Measurements from ENCODE around the gene EEF2K. TPM values are rescaled to one million over a fixed set of nuclear protein-coding genes. Genes with fewer than 3 reads are reported as not detected.

EEF2K gene
- polyA plus RNA-seq, 3 donors: 0.85 to 6.5 (median 1.7) TPM

GRCh38 chr16:22252317-22252716 is 46.2 kb downstream of the EEF2K start:
- no peaks in the 10 kb centered on the region for H3K4me1 ChIP-seq (ENCODE audit: control insufficient read depth in 1 of 2, insufficient read depth in 2 of 2, low read length in 2 of 2)
- H3K27ac ChIP-seq (ENCODE audit: low read depth in 1 of 2, low read length in 2 of 2): no peak overlapping the region
- no peak for TF ChIP-seq CTCF (IDR thresholded peaks at IDR 0.05)
- no peaks in the 10 kb centered on the region for H3K27me3 ChIP-seq (ENCODE audit: control insufficient read depth in 2 of 2, insufficient read depth in 2 of 2, low read length in 2 of 2)
- peaks cover 59 to 74% of the 10 kb centered on the region in 2 donors for H3K36me3 Mint-ChIP-seq
- no peak overlapping the region for H3K4me3 ChIP-seq (replicated peaks in 1 of 3; ENCODE audit: low read depth in 2 of 3, low read length in 3 of 3)
- no peak overlapping the region for H3K4me2 ChIP-seq (replicated peaks; ENCODE audit: extremely low read depth, low read length, poor library complexity, severe bottlenecking)
- no peak overlapping the region for H2AFZ ChIP-seq (ENCODE audit: insufficient read depth, low read depth, low read length, poor library complexity, severe bottlenecking)
- no peak overlapping the region for H3K4me3 Mint-ChIP-seq
- peaks cover 6 to 7% of the 10 kb centered on the region in 2 donors for H3K9me3 ChIP-seq (replicated peaks in 1 of 2; ENCODE audit: control insufficient read depth in 1 of 2, insufficient read depth in 1 of 2, low read length in 2 of 2)
- no peaks in the 10 kb centered on the region for H4K20me1 ChIP-seq (ENCODE audit: insufficient read depth, low read length)
- H3K27me3 Mint-ChIP-seq (ENCODE audit: low read depth in 3 of 3): no peaks in the 10 kb centered on the region
- peaks cover 44 to 71% of the 10 kb centered on the region in 2 donors for H3K36me3 ChIP-seq (replicated peaks in 1 of 2; ENCODE audit: control insufficient read depth in 1 of 2, insufficient read depth in 2 of 2, low read length in 2 of 2)
- peak overlapping the region in 1 of 7 donors; percentile 27 for H3K27ac Mint-ChIP-seq
- DNase-seq: no peak
- intact Hi-C loops (cut with micrococcal nuclease): no loop called here
- no peaks in the 10 kb centered on the region for H3K4me1 Mint-ChIP-seq
- no peaks in the 10 kb centered on the region for H3K79me2 ChIP-seq (ENCODE audit: insufficient read depth, low read length)
- H3K9me3 Mint-ChIP-seq: peaks cover 2 to 15% (median 5%) of the 10 kb centered on the region in 7 donors
- WGBS (ENCODE audit: insufficient coverage): 79% methylated on average over 3 of the region's 5 CpGs
- no peak overlapping the region for H3K9ac ChIP-seq (ENCODE audit: insufficient read depth, low read length, poor library complexity, severe bottlenecking)

GRCh38 chr16:22253272-22253671 is 47.2 kb downstream of the EEF2K start:
- H3K27ac ChIP-seq (ENCODE audit: low read depth in 1 of 2, low read length in 2 of 2): no peak overlapping the region
- H3K9ac ChIP-seq (ENCODE audit: insufficient read depth, low read length, poor library complexity, severe bottlenecking): no peak overlapping the region
- no peak for DNase-seq
- no peaks in the 10 kb centered on the region for H3K4me1 ChIP-seq (ENCODE audit: control insufficient read depth in 1 of 2, insufficient read depth in 2 of 2, low read length in 2 of 2)
- H4K20me1 ChIP-seq (ENCODE audit: insufficient read depth, low read length): no peaks in the 10 kb centered on the region
- WGBS (ENCODE audit: insufficient coverage): 100% methylated on average over 4 of the region's 5 CpGs
- H3K27ac Mint-ChIP-seq: peak overlapping the region in 1 of 7 donors; percentile 8
- no peak overlapping the region for H3K4me3 Mint-ChIP-seq
- no peak overlapping the region for H3K4me2 ChIP-seq (replicated peaks; ENCODE audit: extremely low read depth, low read length, poor library complexity, severe bottlenecking)
- no peaks in the 10 kb centered on the region for H3K27me3 Mint-ChIP-seq (ENCODE audit: low read depth in 3 of 3)
- H3K27me3 ChIP-seq (ENCODE audit: control insufficient read depth in 2 of 2, insufficient read depth in 2 of 2, low read length in 2 of 2): no peaks in the 10 kb centered on the region
- intact Hi-C loops (cut with micrococcal nuclease): no loop called here
- no peaks in the 10 kb centered on the region for H3K79me2 ChIP-seq (ENCODE audit: insufficient read depth, low read length)
- H3K9me3 ChIP-seq (replicated peaks in 1 of 2; ENCODE audit: control insufficient read depth in 1 of 2, insufficient read depth in 1 of 2, low read length in 2 of 2): peaks cover 6 to 7% of the 10 kb centered on the region in 2 donors
- no peak overlapping the region for H2AFZ ChIP-seq (ENCODE audit: insufficient read depth, low read depth, low read length, poor library complexity, severe bottlenecking)
- no peaks in the 10 kb centered on the region for H3K4me1 Mint-ChIP-seq
- H3K4me3 ChIP-seq (replicated peaks in 1 of 3; ENCODE audit: low read depth in 2 of 3, low read length in 3 of 3): no peak overlapping the region
- TF ChIP-seq CTCF (IDR thresholded peaks at IDR 0.05): no peak
- H3K36me3 ChIP-seq (replicated peaks in 1 of 2; ENCODE audit: control insufficient read depth in 1 of 2, insufficient read depth in 2 of 2, low read length in 2 of 2): peaks cover 53 to 78% of the 10 kb centered on the region in 2 donors
- H3K36me3 Mint-ChIP-seq: peaks cover 62 to 76% of the 10 kb centered on the region in 2 donors
- H3K9me3 Mint-ChIP-seq: peaks cover 2 to 15% (median 5%) of the 10 kb centered on the region in 7 donors

Measured in CD14-positive monocyte (primary cell).